Epithelial cell of proximal tubule (primary cell): ENCODE data around the gene COPS9. TPM values are rescaled to one million over a fixed set of nuclear protein-coding genes. Genes with fewer than 3 reads are reported as not detected.

Experiments
- DNase-seq: peaks from one replicate; pipeline ENCODE4 v3.0.0-alpha.2; 2011; ENCODE audit warnings: low read depth
- H3K4me3 ChIP-seq: 2 replicates; pipeline ENCODE4 v1.5.1; 2011; ENCODE audit warnings: low read depth, mild to moderate bottlenecking, low read length
- CTCF ChIP-seq: conservative IDR thresholded peaks from 2 replicates; pipeline ENCODE4 v1.5.1; 2012; ENCODE audit warnings: low read depth, mild to moderate bottlenecking, low read length
- total RNA-seq: library from RNA; depleted of rRNA; stranded (reverse); fragments of >200 nt; gene quantifications from 2 replicates; pipeline ENCODE4 v1.2.3, GENCODE V29; 2015

COPS9 gene
- total RNA-seq, 1 donor from 2014 or later: 274 TPM

- no peak for DNase-seq
- TF ChIP-seq CTCF: no peak
Observed at GRCh38 chr2:240144649-240145261, 8.7 kb upstream of the COPS9 start.

GRCh38 chr2:240143801-240144648 is 7.9 kb upstream of the COPS9 start:
- TF ChIP-seq CTCF: peak; percentile 87
- H3K4me3 ChIP-seq: no peak overlapping the region
- no peak for DNase-seq

More at GRCh38 chr2:240144649-240145261, 8.7 kb upstream of the COPS9 start:
- H3K4me3 ChIP-seq: no peak overlapping the region

DNA sequence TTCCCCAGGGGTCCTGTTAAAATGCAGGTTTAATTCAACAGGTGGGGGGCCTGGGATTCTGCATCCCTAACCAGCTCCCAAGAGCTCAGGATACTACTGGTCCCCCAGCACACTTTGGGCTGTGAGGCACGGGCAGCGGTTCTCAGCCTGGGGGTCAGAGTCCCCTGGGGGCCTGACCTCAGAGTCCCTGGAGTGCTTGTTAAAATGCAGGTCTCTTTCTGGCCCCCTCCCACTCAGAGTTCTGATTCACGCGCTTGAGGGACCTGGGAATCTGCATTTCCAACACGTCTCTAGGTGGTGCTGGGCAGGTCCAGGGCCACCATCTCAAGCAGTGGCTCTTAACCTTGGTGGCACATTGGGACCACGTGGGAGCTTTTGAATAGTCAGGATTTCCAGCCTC is 7.2 kb upstream of the COPS9 start:
- H3K4me3 ChIP-seq: no peak overlapping the region
- no peak for DNase-seq
- TF ChIP-seq CTCF: no peak

DNA sequence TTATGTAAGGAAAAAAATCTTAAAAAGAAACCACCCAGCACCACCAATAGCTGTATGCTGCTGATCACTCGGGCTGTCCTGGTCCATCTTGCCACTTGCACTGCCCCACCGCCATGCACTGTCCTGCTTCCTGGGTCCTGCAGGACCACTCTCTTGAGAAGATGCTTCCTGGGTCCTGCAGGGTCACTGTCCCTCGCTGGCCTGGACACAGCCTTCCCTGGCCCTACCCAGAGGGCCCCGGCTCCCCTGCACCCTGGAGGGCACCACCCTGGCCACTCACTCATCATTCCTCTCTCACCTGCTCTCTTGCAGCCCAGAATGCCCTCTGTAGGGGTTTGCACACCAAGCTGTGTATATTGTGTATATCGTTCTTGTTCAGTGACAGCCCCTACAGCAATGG is 6.8 kb upstream of the COPS9 start:
- TF ChIP-seq CTCF: no peak
- H3K4me3 ChIP-seq: no peak overlapping the region
- no peak for DNase-seq

DNA sequence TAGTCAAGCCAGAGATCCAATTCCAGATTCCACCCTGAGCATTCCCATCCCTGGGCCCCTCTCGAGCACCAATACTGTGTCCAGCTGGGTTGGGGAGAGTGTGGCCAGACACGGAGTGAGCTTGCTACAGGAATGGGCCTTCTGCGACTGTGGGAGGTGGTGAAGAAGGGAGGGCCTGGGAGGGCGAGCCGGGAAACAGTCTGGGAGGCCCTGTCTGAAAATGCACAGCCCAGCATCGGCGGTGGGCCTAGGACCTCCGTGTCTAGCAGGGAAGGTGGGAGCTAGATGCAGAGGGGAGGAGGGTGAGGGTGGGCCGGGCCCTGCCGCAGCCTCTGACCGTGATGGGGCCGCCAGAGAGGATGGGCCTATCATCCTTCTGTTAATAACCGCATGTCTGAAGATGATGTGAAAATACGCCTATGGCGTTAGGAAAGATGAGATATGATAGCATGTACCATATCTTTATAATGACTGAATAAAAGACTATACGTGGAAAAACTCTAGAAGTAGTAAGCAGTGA is 6.2 kb upstream of the COPS9 start:
- H3K4me3 ChIP-seq: no peak overlapping the region
- TF ChIP-seq CTCF: no peak
- no peak for DNase-seq

GRCh38 chr2:240141736-240142135 is 5.6 kb upstream of the COPS9 start:
- H3K4me3 ChIP-seq: no peak overlapping the region
- no peak for DNase-seq
- no peak for TF ChIP-seq CTCF
